ENCODE measurements around the gene AKR1D1.

Gene AKR1D1

DNA sequence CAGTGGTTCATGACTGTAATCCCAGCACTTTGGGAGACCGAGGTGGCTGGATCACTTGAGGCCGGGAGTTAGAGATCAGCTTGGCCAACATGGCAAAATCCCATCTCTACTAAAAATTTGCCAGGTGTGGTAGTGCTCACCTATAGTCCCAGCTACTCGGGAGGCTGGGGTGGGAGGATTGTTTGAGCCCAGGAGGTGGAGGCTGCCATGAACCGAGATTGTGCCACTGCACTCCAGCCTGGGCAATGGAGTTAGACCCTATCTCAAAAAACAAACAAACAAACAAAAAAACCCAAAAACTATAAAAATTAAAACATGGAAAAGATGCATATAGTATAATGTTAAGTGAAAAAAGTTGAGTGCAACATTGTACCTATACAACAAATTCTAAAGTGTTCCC lies 81.4 kb downstream of the AKR1D1 start:
- H3K4me3 ChIP-seq (ENCODE audit: low read depth, low read length): no peak overlapping the region

DNA sequence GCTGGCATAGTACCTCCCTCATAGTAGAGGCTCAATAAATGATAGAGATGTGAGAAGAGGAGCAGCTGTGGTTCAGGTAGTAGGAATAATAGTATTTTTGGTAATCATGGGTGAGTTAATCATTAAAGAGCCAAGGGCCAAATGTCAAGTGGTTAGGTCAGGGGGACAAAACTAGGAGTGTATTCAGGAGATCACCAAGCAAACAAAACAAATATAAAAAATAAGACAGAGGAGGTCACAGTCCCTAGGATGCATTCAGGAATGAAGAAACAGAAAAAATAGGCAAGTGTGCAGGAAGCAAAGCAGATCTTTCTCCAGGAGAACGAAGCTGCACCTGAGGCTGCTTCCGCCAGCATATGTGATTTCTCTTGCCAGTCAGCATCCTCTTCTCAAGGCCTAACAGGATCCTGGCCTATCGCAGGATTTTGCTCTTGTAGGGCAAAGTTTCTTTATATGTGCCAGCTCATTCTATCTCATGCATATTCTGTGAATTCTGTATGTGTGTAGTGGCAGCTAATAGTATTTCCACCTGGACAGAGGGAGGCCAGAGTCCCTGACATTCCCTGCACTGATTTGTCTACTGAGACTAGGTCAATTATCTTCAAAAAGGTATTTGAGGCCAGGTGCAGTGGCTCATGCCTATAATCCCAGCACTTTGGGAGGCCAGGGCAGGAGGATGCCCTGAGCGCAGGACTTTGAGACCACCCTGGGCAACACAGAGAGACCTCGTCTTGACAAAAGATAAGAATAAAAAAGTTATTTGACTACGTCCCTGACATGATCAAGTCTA lies 82.7 kb downstream of the AKR1D1 start:
- no peak overlapping the region for H3K4me3 ChIP-seq (ENCODE audit: low read depth, low read length)
- TF ChIP-seq, protein P1, sequence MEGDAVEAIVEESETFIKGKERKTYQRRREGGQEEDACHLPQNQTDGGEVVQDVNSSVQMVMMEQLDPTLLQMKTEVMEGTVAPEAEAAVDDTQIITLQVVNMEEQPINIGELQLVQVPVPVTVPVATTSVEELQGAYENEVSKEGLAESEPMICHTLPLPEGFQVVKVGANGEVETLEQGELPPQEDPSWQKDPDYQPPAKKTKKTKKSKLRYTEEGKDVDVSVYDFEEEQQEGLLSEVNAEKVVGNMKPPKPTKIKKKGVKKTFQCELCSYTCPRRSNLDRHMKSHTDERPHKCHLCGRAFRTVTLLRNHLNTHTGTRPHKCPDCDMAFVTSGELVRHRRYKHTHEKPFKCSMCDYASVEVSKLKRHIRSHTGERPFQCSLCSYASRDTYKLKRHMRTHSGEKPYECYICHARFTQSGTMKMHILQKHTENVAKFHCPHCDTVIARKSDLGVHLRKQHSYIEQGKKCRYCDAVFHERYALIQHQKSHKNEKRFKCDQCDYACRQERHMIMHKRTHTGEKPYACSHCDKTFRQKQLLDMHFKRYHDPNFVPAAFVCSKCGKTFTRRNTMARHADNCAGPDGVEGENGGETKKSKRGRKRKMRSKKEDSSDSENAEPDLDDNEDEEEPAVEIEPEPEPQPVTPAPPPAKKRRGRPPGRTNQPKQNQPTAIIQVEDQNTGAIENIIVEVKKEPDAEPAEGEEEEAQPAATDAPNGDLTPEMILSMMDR (IDR thresholded peaks at IDR 0.05; ENCODE audit: borderline replicate concordance, insufficient read depth, low read depth, low read length): no peak

More for the DNA sequence above, 81.4 kb downstream of the AKR1D1 start:
- TF ChIP-seq, protein P1 (IDR thresholded peaks at IDR 0.05; ENCODE audit: borderline replicate concordance, insufficient read depth, low read depth, low read length): no peak

DNA sequence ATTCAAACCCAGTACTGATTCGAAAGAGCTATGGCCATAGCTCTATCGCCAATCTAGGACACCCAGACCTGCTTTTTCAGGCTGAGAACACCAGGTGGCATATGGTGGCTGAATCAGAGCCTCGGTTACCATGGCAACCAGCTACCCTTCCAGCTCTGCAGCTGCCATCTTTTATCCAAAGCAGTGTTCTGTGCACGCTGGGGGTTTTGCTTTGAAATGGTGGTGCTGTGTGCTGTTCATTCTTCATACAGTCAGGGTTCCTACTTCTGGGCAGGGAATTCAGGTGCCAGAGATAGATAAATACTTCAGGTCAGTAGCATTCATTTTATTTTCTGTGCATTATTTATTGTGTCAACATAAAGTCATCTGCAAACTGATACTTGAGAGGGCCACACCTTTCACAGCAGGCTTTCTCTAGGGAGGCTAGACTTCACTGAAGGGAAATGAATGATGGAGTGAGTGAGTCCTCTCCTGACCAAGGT lies 85.4 kb downstream of the AKR1D1 start:
- TF ChIP-seq, protein P1 (IDR thresholded peaks at IDR 0.05; ENCODE audit: borderline replicate concordance, insufficient read depth, low read depth, low read length): peak; percentile 69

DNA sequence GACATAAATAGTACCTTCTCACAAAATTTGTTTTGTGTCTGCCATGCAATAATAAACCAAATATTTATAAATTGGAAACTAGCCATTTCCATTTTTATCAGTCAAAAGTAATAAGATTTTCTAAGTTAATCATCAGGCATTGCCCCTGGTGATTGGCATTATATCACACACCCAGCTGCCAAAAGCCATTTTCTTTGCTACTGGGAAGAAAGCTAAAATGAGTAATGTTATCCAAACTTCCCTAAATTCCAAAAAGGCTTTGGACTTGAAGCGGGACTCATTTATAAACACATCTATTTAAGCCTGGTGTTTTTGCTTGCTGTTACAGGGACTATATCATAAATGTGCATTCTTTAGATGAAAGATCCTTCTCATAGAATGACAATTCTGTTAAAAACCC lies 86.0 kb downstream of the AKR1D1 start:
- TF ChIP-seq, protein P1 (IDR thresholded peaks at IDR 0.05; ENCODE audit: borderline replicate concordance, insufficient read depth, low read depth, low read length): no peak
- H3K4me3 ChIP-seq (ENCODE audit: low read depth, low read length): no peak overlapping the region

More for the DNA sequence above, 85.4 kb downstream of the AKR1D1 start:
- H3K4me3 ChIP-seq (ENCODE audit: low read depth, low read length): no peak overlapping the region

DNA sequence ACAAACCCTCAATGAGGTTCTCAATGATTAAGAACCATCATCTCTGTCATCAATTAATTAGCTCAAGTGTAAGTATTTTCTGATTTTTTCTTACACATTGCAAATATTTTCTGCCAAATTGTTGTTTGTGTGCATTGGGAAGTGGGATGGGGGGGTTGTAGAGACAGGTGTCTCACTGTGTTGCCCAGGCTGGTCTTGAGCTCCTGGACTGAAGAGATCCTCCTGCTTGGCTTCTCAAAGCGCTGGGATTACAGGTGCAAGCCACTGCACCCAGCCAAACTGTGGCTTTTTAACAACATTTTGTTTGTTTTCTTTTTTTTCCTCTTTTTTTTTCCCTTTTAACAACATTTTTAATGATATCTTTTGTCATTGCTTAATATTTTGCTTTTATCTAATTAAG lies 87.5 kb downstream of the AKR1D1 start:
- no peak overlapping the region for H3K4me3 ChIP-seq (ENCODE audit: low read depth, low read length)
- TF ChIP-seq, protein P1 (IDR thresholded peaks at IDR 0.05; ENCODE audit: borderline replicate concordance, insufficient read depth, low read depth, low read length): no peak

DNA sequence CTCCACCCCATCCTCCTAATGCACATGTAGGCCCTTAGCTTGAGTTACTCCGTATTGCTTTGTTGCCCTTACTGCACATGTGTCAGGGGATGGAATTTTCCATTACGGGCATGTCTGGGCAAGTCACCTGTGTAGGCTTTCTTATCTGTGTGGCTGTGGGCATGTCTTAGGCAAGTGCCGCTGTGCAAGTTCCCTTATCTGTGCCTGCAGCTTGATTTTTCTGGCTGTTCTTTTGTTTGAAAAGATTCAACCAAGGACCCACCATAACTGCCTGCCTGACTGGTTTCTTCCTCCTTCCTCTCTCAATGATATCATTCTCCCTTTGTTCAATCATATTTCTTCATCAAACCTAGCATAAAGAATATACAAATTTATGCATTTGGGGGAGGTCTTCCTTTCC lies 88.5 kb downstream of the AKR1D1 start:
- no peak overlapping the region for H3K4me3 ChIP-seq (ENCODE audit: low read depth, low read length)
- TF ChIP-seq, protein P1 (IDR thresholded peaks at IDR 0.05; ENCODE audit: borderline replicate concordance, insufficient read depth, low read depth, low read length): no peak

DNA sequence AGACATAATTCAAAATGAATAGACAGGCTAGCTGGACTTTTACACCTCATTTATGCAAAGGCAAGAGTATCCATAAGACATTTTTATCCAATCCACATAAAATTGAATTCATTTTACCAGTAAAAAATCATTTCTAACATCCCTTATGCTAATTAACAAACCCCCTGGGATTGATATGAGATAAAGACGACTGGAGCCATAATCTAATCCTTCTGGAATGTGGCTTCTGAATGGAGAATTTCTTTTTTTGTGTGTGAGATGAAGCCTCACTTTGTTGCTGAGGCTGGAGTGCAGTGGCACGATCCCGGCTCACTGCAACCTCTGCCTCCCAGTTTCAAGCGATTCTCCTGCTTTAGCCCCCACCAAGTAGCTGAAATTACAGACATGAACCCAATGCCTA lies 90.4 kb downstream of the AKR1D1 start:
- TF ChIP-seq, protein P1 (IDR thresholded peaks at IDR 0.05; ENCODE audit: borderline replicate concordance, insufficient read depth, low read depth, low read length): no peak
- no peak overlapping the region for H3K4me3 ChIP-seq (ENCODE audit: low read depth, low read length)

Data from GM12875 (cell line).